KOPT-K1 (cell line): ENCODE results near the gene SOWAHA.
"Not testable (repeated sequence)": the region's sequence is repeated elsewhere in the genome, so short reads cannot be mapped to it uniquely, and the experiment has no call there.

ENCODE experiments used
- H3K27ac ChIP-seq: fragments of 200-600 bp; sonication (generic); 2 replicates; pipeline ENCODE4 v1.5.1; 2016; ENCODE audit warnings: antibody characterized with exemption, mild to moderate bottlenecking, low read depth, low read length; ENCODE audit not compliant: poor library complexity, severe bottlenecking
- H3K36me3 ChIP-seq: fragments of 200-600 bp; sonication (generic); 2 replicates; pipeline ENCODE4 v1.5.1; 2017; ENCODE audit warnings: antibody characterized with exemption, mild to moderate bottlenecking, low read length, moderate library complexity; ENCODE audit not compliant: insufficient read depth
- H3K9me3 ChIP-seq: fragments of 200-600 bp; sonication (generic); 2 replicates; pipeline ENCODE4 v1.5.1; 2017; ENCODE audit warnings: antibody characterized with exemption, low read length, mild to moderate bottlenecking; ENCODE audit not compliant: insufficient read depth, poor library complexity, severe bottlenecking

Gene SOWAHA

DNA sequence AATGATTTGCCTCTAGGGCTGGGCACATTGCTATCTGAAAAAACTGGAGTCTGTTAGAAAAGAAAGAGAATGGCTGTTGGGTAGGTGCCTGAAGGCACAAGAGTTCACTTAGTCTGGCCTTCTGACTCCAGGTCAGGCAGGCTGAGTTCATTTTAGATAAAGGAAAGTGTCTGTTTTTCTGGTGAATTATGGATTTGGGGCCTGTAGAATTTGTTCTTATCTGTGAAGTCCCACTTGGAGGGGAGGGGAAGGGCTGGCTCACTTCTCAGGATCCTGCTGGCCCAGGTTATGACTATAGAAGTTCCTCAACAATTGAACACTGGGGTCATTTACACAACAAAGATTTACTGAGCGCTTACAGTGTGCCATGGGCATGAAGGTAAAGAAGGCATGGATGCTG, 24.6 kb upstream of the SOWAHA start:
- H3K9me3 ChIP-seq = no peaks in the 10 kb centered on the region
- H3K27ac ChIP-seq = no peak overlapping the region
- no peaks in the 10 kb centered on the region for H3K36me3 ChIP-seq

DNA sequence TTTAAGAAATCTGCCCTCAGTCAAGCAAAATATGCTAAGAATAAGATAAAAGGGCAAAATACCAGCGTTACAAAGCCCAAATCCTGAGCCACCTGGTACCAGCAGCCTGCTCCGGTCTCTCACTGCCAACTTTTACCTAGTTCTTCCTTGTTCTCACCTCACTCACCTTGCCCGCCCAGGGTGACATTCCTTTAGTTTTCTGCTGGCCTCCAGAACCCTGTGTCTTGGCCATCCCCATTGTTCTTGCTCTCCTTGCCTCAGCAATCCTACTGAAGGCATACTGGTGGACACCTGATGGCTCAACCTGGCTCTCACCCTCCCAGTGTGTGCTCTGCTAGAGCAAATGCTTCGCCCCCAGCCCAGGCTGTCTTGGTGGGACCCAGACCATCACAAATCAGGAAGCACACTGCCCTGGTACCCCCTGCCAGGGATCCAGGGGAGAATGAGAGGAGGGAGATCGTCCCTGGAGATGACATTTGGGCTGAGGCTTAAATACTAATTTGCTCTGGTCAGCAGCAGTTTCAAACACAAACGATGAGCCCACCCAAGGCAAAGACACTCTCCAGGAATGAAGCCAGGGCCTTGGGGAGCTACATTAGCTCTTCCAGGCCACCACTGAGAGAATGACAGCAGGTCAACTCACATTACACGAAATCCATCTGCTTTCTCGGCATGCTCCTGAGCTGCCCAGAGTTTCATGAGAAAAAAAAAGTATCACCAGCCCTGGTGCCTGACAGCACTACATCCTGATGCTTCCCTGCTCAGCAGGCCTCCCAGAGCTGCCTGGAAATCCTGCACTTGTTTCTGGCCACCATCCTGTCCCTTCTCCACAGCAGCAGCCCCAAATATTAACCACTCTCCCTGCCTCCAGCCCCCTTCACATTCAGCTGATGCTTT, 23.9 kb upstream of the SOWAHA start:
- Histone ChIP-seq H3K36me3 (no peaks in the 10 kb centered on the region), H3K9me3 (no peaks in the 10 kb centered on the region), H3K27ac (no peak overlapping the region)

DNA sequence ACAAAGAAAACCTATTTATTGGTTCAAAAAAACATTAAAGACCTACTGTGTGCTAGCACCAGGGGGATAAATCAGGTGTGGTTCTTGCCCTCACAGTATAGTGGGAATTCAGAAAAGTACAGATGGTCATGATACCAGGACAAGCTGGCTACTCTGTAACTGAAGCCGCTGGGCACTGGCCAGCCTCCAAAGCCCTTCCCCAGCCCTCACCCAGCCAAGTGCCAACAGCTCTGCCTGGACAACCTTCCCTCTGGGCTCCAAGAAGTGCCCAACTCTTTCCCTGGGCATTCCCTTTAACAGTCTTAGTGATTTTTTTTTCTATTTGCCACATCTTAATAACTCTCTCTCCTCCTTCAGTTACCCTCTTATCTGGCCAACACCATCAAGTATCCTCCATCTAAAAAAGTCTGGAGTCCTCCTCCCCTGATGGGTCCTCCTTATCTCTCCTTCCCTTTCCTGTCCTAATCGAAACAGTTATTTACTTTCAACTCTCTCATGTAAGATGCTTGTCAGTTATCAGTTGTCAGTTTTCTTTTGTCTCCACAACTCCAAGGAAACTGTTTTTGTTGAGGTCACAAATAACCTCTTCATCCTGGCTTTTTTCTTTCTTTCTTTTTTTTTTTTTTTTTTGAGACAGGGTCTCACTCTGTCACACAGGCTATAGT, 22.8 kb upstream of the SOWAHA start:
- H3K36me3 ChIP-seq = no peaks in the 10 kb centered on the region
- no peaks in the 10 kb centered on the region for H3K9me3 ChIP-seq
- no peak overlapping the region for H3K27ac ChIP-seq

DNA sequence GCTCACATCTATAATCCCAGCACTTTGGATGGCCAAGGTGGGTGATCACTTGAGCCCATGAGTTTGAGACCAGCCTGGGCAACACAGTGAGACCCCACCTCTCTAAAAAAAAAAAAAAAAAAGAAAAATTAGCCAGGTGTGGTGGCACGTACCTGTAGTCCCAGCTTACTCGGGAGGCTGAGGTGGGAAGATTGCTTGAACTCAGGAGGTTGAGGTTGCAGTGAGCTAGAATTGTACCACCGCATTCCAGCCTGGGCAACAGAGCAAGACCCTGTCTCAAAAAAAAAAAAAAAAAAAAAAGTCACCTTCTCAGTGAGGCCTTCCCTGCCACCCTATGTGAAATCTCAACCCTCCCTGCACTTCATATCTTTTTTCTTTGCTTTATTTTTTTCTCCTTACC, 22.1 kb upstream of the SOWAHA start:
- H3K27ac ChIP-seq = no peak overlapping the region
- no peaks in the 10 kb centered on the region for H3K36me3 ChIP-seq
- no peaks in the 10 kb centered on the region for H3K9me3 ChIP-seq

DNA sequence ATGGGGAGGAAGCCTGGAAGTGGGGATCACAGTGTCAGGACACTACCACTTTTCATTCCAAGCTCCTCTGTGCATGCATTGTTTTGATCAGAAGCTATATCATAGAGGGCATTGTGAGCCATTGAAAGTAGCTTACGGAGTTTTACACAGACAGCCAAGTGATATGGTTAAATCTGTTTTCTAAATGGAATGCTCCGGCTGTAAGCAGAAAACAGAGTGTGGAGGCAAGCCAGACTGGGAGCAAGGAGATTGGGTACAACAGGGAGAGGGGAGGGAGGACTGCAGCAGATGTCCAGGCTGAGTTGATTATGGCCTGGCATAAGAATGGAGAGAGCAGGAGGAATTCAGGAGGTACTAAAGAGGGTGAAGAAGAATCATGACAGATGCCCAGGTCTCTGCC, 15.5 kb upstream of the SOWAHA start:
- Histone ChIP-seq H3K9me3 (no peaks in the 10 kb centered on the region), H3K36me3 (no peaks in the 10 kb centered on the region), H3K27ac (no peak overlapping the region)

DNA sequence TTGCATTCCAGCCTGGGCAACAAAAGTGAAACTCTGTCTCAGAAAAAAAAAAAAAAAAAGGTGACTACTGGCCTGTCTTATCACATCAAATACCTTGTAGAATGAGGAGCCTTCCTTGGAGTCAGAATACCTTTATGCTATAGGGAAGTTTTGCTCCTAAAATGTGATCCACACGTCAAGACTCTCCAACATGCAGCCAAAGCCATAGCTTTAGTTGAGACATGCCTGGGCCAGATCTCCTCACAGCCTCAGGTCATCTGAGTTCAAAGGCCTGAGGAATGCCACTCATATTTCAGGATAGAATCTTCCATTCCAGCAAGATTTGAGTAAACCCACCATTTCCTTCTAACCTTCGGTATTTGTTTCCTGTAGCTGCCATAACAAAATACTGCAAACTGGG, 13.7 kb upstream of the SOWAHA start:
- no peak overlapping the region for H3K27ac ChIP-seq
- H3K9me3 ChIP-seq = no peaks in the 10 kb centered on the region
- H3K36me3 ChIP-seq = no peaks in the 10 kb centered on the region

DNA sequence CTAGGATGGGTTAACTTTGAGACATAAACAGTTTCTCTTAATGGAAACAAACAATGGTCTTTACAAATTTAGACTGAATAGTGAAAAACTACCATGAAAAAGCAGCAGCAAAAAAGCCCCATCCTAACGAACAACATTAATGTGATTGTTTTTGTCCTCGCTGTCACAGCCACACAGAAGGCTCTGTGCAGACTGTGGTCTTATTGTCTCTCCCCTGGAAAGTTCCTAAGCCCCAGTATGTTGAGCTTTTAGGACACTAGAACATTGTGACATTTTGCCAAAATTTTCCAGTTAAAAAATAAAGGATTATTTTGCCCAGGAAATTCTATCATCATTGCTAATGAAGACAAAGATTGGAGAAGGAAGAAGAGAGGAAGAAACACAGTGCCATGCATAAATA, 12.6 kb upstream of the SOWAHA start:
- Histone ChIP-seq H3K36me3 (no peaks in the 10 kb centered on the region), H3K9me3 (no peaks in the 10 kb centered on the region), H3K27ac (no peak overlapping the region)

DNA sequence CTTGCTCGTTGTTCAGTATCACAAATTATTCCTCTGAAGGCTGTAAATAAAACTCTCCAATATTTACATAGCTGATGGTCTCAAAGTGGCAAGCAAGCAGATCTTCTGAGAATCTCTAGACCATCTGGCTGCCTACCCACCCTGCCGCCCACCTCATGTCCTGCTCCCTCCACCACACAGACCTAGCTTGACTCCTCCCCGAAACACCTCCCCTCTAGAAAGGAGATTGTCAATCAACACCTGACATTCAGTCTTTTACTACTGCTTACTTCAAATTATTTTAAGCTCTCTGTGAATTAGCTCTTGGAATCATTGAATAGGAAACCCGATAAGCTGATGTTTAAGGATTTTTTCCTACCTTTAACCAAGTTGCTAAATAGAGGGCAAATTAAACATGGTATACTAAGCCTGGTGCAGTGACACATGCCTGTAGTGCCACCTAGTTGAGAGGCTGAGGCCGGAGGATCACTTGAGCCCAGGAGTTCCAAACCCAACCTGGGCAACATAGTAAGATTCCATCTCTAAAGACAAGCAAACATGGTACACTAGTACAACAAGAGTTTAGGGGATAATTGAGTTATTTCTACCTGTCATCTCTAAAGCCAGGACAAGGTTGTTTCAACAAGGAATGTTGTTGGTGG, 10.9 kb upstream of the SOWAHA start:
- Histone ChIP-seq H3K36me3 (no peaks in the 10 kb centered on the region), H3K27ac (no peak overlapping the region)

DNA sequence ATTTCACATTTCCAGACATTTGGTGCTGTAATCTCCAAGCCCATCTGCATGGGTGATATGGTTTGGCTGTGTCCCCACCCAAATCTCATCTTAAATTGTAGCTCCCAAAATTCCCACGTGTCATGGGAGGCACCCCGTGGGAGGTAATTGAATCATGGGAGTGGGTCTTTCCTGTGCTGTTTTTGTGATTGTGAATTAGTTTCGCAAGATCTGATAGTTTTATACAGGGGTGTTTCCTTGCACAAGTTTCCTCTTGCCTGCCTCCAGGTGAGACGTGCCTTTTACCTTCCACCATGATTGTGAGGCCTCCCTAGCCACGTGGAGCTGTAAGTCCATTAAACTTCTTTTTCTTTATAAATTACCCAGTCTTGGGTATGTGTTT, 10.4 kb upstream of the SOWAHA start:
- not testable (repeated sequence) for H3K9me3 ChIP-seq, H3K27ac ChIP-seq, H3K36me3 ChIP-seq

More for the DNA sequence above, 10.9 kb upstream of the SOWAHA start:
- H3K9me3 ChIP-seq = no peaks in the 10 kb centered on the region

DNA sequence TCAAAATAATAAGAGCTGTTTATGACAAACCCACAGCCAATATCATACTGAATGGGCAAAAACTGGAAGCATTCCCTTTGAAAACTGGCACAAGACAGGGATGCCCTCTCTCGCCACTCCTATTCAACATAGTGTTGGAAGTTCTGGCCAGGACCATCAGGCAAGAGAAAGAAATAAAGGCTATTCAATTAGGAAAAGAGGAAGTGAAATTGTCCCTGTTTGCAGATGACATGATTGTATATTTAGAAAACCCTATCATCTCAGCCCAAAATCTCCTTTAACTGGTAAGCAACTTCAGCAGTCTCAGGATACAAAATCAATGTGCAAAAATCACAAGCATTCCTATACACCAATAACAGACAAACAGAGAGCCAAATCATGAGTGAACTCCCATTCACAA, 8.9 kb upstream of the SOWAHA start:
- H3K9me3 ChIP-seq, H3K27ac ChIP-seq, H3K36me3 ChIP-seq: not testable (repeated sequence)

DNA sequence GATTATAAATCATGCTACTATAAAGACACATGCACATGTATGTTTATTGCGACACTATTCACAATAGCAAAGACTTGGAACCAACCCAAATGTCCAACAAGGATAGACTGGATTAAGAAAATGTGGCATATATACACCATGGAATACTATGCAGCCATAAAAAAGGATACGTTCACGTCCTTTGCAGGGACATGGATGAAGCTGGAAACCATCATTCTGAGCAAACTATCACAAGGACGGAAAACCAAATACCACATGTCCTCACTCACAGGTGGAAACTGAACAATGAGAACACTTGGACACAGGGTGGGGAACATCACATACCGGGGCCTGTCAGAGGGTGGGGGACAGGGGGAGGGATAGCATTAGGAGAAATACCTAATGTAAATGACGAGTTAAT, 7.2 kb upstream of the SOWAHA start:
- not testable (repeated sequence) for H3K9me3 ChIP-seq, H3K27ac ChIP-seq, H3K36me3 ChIP-seq

DNA sequence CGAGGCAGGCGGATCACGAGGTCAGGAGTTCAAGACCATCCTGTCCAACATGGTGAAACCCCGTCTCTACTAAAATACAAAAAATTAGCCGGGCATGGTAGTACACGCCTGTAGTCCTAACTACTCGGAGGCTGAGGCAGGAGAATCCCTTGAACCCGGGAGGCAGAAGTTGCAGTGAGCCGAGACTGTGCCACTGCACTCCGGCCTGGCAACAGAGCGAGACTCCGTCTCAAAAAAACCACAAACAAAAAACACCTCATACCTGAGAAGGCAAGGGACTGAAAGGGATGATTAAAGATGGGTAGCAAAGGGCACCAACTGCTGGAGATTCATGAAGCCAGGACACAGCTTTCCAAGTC, 6.3 kb upstream of the SOWAHA start:
- not testable (repeated sequence) for H3K9me3 ChIP-seq, H3K36me3 ChIP-seq, H3K27ac ChIP-seq

DNA sequence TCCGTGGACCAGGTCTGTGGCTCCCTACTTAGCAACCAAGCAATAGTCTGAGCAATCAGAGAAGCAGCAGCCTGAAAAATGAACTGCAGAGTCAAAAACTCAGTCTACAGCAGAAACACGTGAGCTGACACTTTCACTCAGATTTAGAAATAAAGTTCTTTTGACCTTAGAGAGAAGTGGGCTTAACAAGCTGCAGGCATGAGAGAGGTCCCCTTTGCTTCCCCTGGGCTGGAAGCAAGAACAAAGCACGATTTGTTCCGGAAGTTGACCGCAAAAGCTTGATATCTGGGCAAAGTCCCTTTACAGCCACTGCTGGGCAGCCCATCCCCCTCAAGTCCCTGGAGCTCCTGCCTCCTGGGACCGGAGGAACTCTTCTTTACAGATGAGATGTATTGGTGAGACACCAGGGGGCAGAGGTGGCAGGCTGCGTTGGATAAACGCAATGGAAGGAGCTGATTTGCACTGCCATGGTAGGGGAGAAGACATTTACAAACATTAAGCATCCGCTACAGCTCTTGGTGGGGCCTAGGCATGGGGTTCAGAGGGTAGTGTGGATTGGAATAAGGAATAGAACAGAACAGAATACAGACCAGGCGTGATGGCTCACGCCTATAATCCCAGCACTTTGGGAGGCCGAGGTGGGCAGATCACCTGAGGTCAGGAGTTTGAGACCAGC, 5.8 kb upstream of the SOWAHA start:
- no peak overlapping the region for H3K27ac ChIP-seq
- no peaks in the 10 kb centered on the region for H3K36me3 ChIP-seq
- no peaks in the 10 kb centered on the region for H3K9me3 ChIP-seq

DNA sequence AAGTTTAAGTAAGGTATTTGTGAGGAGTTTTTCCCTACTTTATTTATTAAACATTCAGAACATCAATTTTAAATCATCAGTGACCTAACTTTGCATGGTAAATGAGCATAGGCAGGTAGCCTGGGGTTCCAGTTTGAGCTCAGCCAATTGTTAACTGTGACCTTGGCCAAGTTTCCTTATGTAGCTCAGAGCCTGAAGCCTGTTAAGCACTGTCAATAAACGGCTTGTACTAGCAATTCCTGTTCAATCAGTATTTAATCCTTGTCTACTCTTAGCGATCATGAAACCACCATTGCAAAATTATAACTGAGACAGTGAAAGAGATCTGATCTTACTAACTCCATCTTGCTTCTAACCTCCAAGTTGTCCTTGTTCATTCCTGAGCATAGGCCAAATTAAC, 4.7 kb upstream of the SOWAHA start:
- Histone ChIP-seq H3K9me3 (no peaks in the 10 kb centered on the region), H3K27ac (no peak overlapping the region), H3K36me3 (no peaks in the 10 kb centered on the region)

DNA sequence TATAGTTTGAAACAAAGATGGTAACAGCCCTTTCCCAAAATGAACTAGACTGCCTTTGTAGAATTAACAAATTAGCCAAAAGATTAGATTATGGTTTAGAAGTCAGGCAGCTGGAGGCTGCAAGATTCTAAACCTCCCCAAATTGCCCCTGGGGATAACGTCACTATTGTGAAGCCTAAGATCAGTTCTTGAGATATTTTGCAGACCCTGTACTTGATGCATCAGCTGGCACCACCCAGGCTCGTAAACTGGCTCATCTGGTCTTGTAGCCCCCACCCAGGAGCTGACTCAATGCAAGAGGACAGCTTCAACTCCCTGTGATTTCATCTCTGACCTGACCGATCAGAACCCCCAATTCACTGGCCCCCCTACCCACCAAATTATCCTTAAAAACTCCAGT, 4.2 kb upstream of the SOWAHA start:
- no peak overlapping the region for H3K27ac ChIP-seq
- no peaks in the 10 kb centered on the region for H3K9me3 ChIP-seq
- no peaks in the 10 kb centered on the region for H3K36me3 ChIP-seq
